K562 (cell line): ENCODE data around the gene PRPF8. TPM values are rescaled to one million over a fixed set of nuclear protein-coding genes. Genes with fewer than 3 reads are reported as not detected.

Experiments
- ATAC-seq: fragments of 200-7000 bp; cut with Tn5 transposase; 3 replicates; pipeline ENCODE4 v1.9.1; 2020; ENCODE audit warnings: moderate library complexity
- BruUV-seq: library from RNA; stranded (reverse); fragments of 400-500 nt; replicated peaks from 2 replicates; lab custom pipeline; 2021; lab: Mats Ljungman, UMichigan
- CTCF ChIA-PET: fragments of 300-600 bp; formaldehyde crosslinking; extraction: SDS; loops from one replicate; lab custom pipeline; 2021; ENCODE audit warnings: low intra/inter-chr PET ratio; lab: Yijun Ruan, JAX
- POLR2A ChIA-PET: fragments of 300-600, 350-650 bp; sonication (Branson Sonifier 250); formaldehyde crosslinking; extraction: SDS; loops from one replicate; lab custom pipeline; 2021; ENCODE audit warnings: antibody characterized with exemption, inconsistent platforms; lab: Yijun Ruan, JAX
- DNase-seq, 4 experiments: peaks; one replicate each; pipeline versions ENCODE4 v3.0.0 to v3.0.0-alpha.2; 2011 to 2018; ENCODE audit warnings: low spot score in 3 of 4, mixed read lengths in 3 of 4; ENCODE audit errors: extremely low read depth in 1 of 4
- FAIRE-seq: peaks from 2 replicates; lab custom pipeline; 2011; peaks lifted over from hg19 to GRCh38; lab: Jason Lieb, UNC
- H2AFZ ChIP-seq: 2 replicates; pipeline ENCODE4 v1.6.0; 2011; ENCODE audit warnings: low read depth, low read length, control low read depth, inconsistent platforms
- H3K27ac ChIP-seq: fragments of 200-600 bp; 3 replicates; pipeline ENCODE4 v1.8.0; 2011; ENCODE audit warnings: low read depth, mild to moderate bottlenecking, control low read depth, inconsistent platforms, low read length, moderate library complexity, mixed read lengths; ENCODE audit errors: extremely low read depth
- H3K27me3 ChIP-seq, 2 experiments: fragments of 300-600 bp in 1 of 2; 2 replicates in 1 of 2; 3 replicates in 1 of 2; pipeline versions ENCODE4 v1.6.0 to v1.8.0; 2011; ENCODE audit warnings: inconsistent platforms in 2 of 2, low read length in 2 of 2, mild to moderate bottlenecking in 1 of 2, mixed read lengths in 1 of 2, moderate library complexity in 1 of 2; ENCODE audit not compliant: control insufficient read depth in 2 of 2, insufficient read depth in 2 of 2
- H3K36me3 ChIP-seq: fragments of 300-600 bp; 3 replicates; pipeline ENCODE4 v1.8.0; 2011; ENCODE audit warnings: mild to moderate bottlenecking, low read length, inconsistent platforms; ENCODE audit not compliant: control insufficient read depth, insufficient read depth
- H3K4me1 ChIP-seq, 2 experiments: fragments of 200-600 bp in 1 of 2; replicated peaks in 1 of 2; 2 replicates in 1 of 2; 3 replicates in 1 of 2; pipeline versions ENCODE4 v1.5.1 to v1.8.0; 2011; ENCODE audit warnings: inconsistent platforms in 2 of 2, low read length in 2 of 2, mild to moderate bottlenecking in 1 of 2, mixed read lengths in 1 of 2, moderate library complexity in 1 of 2; ENCODE audit not compliant: control insufficient read depth in 2 of 2, insufficient read depth in 2 of 2
- H3K4me2 ChIP-seq: 2 replicates; pipeline ENCODE4 v1.6.1; 2011; ENCODE audit warnings: low read length, control low read depth, inconsistent platforms, mixed read lengths; ENCODE audit not compliant: insufficient read depth
- H3K4me3 ChIP-seq: fragments of 200-600 bp; sonication (generic), shearing (Covaris generic); 2 replicates; pipeline ENCODE4 v1.5.1; 2016; ENCODE audit warnings: control low read depth, inconsistent platforms
- H3K79me2 ChIP-seq: fragments of 200-600 bp; 3 replicates; pipeline ENCODE4 v1.8.0; 2011; ENCODE audit warnings: low read length, inconsistent platforms; ENCODE audit not compliant: control insufficient read depth, insufficient read depth
- H3K9ac ChIP-seq, 2 experiments: 2 replicates each; pipeline versions ENCODE4 v1.6.0 to v1.6.1; 2011; ENCODE audit warnings: low read depth in 2 of 2, low read length in 2 of 2, control low read depth in 1 of 2, inconsistent platforms in 1 of 2, mild to moderate bottlenecking in 1 of 2, mixed read lengths in 1 of 2; ENCODE audit not compliant: insufficient read depth in 1 of 2
- H3K9me1 ChIP-seq: one replicate; pipeline ENCODE4 v1.6.0; 2011; ENCODE audit warnings: inconsistent platforms, mild to moderate bottlenecking, low read length, moderate library complexity; ENCODE audit not compliant: control insufficient read depth, insufficient read depth
- H3K9me3 ChIP-seq: replicated peaks from 2 replicates; pipeline ENCODE4 v1.5.1; 2011; ENCODE audit warnings: low read depth, low read length, inconsistent platforms; ENCODE audit not compliant: control insufficient read depth, insufficient read depth
- H4K20me1 ChIP-seq: replicated peaks from 2 replicates; pipeline ENCODE4 v1.6.1; 2011; ENCODE audit warnings: low read length, inconsistent platforms, mixed read lengths; ENCODE audit not compliant: control insufficient read depth, insufficient read depth
- CCNT2 ChIP-seq: IDR thresholded peaks from 2 replicates; pipeline ENCODE4 v1.6.1; 2011; ENCODE audit warnings: borderline replicate concordance, low read depth, mild to moderate bottlenecking, moderate library complexity, mixed read lengths, low read length; ENCODE audit not compliant: insufficient read length; ENCODE audit errors: extremely low read depth
- DIDO1 ChIP-seq: fragments of 450-650 bp; IDR thresholded peaks from 2 replicates; pipeline ENCODE4 v1.6.1; 2016; ENCODE audit warnings: low read depth, missing biosample characterization, missing genetic modification characterization
- HEY1 ChIP-seq: fragments of 250-450 bp; sonication (Bioruptor Pico); IDR thresholded peaks from 2 replicates; pipeline ENCODE4 v1.5.0; 2020; ENCODE audit warnings: mild to moderate bottlenecking, moderate library complexity, borderline replicate concordance
- HNRNPK ChIP-seq: fragments of 200-400 bp; formaldehyde crosslinking; IDR thresholded peaks from one replicate; pipeline ENCODE4 v1.6.1; 2018; ENCODE audit warnings: mild to moderate bottlenecking, low read depth, low read length; ENCODE audit not compliant: poor library complexity, severe bottlenecking
- KDM5B ChIP-seq: fragments of 200-600 bp; sonication (generic); IDR thresholded peaks from 2 replicates; pipeline ENCODE4 v1.6.1; 2012; ENCODE audit warnings: low read depth, mild to moderate bottlenecking, moderate library complexity, low read length, control low read depth, inconsistent platforms; ENCODE audit not compliant: insufficient replicate concordance
- NRF1 ChIP-seq, 2 experiments: fragments of 450-650 bp; IDR thresholded peaks in 1 of 2; conservative IDR thresholded peaks in 1 of 2; 2 replicates each; pipeline ENCODE4 v1.6.1; 2014; ENCODE audit warnings: mild to moderate bottlenecking in 2 of 2
- POLR2B ChIP-seq: fragments of 450-650 bp; IDR thresholded peaks from 2 replicates; pipeline ENCODE4 v1.6.1; 2018; ENCODE audit warnings: low read depth; ENCODE audit not compliant: partially characterized antibody
- POU5F1 ChIP-seq: fragments of 150-350 bp; IDR thresholded peaks from 2 replicates; pipeline ENCODE4 v1.6.1; 2014; ENCODE audit warnings: borderline replicate concordance, low read length, low read depth, mild to moderate bottlenecking; ENCODE audit not compliant: partially characterized antibody
- RFX1 ChIP-seq: fragments of 450-650 bp; IDR thresholded peaks from 2 replicates; pipeline ENCODE4 v1.6.1; 2016; ENCODE audit warnings: mild to moderate bottlenecking, moderate library complexity
- ZNF121 ChIP-seq: sonication (generic); formaldehyde crosslinking; conservative IDR thresholded peaks from 2 replicates; pipeline ENCODE4 v1.8.0; 2022; ENCODE audit warnings: missing genetic modification reagents
- ZNF175 ChIP-seq: fragments of 200-800 bp; sonication (Bioruptor generic); IDR thresholded peaks from 2 replicates; pipeline ENCODE4 v1.6.1; 2016; ENCODE audit warnings: low read depth, mild to moderate bottlenecking, missing genetic modification characterization, missing compliant biosample characterization
- ZNF507 ChIP-seq: conservative IDR thresholded peaks from 2 replicates; pipeline ENCODE4 v1.6.1; 2017; ENCODE audit warnings: missing genetic modification characterization, missing compliant biosample characterization
- ZNF696 ChIP-seq: fragments of 250-450 bp; sonication (Bioruptor Pico); conservative IDR thresholded peaks from 2 replicates; pipeline ENCODE4 v1.4.0; 2020; ENCODE audit warnings: mild to moderate bottlenecking, moderate library complexity
- ZNF717 ChIP-seq: fragments of 250-450 bp; sonication (Bioruptor Pico); IDR thresholded peaks from 2 replicates; pipeline ENCODE4 v1.5.0; 2021
- ZNF830 ChIP-seq: fragments of 250-450 bp; sonication (Bioruptor Pico); IDR thresholded peaks from 2 replicates; pipeline ENCODE4 v1.5.0; 2021; ENCODE audit warnings: mild to moderate bottlenecking
- WGBS: fragments of 100-300 bp; shearing (Covaris generic); methylation state at CpG from one replicate; pipeline ENCODE4 v1.1.6; 2016; ENCODE audit warnings: low coverage, mixed read lengths; ENCODE audit not compliant: insufficient coverage; ENCODE audit errors: missing lambda C conversion rate; 5-methylcytosine and 5-hydroxymethylcytosine counted together
- in situ Hi-C: fragments of 300-500 bp; cut with MboI; formaldehyde crosslinking; loops from 4 replicates; pipeline ENCODE4 v1.15.0; 2018; ENCODE audit warnings: inconsistent platforms, mixed read lengths
- intact Hi-C: fragments of 100-400 bp; cut with micrococcal nuclease; formaldehyde crosslinking; loops from 2 replicates; pipeline ENCODE4 v1.14.2; 2022
- polyA plus RNA-seq, 8 experiments: library from polyadenylated mRNA; depleted of rRNA in 4 of 8; stranded (reverse) in 5 of 8; unstranded in 3 of 8; fragments of >200 nt; fragmentation: Nextera tagmentation in 2 of 8; fragmentation: Illumina TruSeq in 1 of 8; extraction: Ambion mirVana in 2 of 8; extraction: Trizol in 1 of 8; gene quantifications; 2 replicates each; pipeline versions ENCODE4 v1.2.1 to v1.2.3, GENCODE V29; 2011 to 2014; ENCODE audit warnings: inconsistent platforms in 1 of 8, missing spikeins in 1 of 8
- total RNA-seq, 7 experiments: library from RNA; depleted of rRNA in 6 of 7; stranded (reverse); fragments of >200 nt in 6 of 7; fragmentation: Illumina TruSeq in 2 of 7; extraction: Trizol in 2 of 7; gene quantifications; 2 replicates each; pipeline versions ENCODE4 v1.2.1 to v1.2.3, GENCODE V29; 2011 to 2021; ENCODE audit warnings: low replicate concordance in 1 of 7
- TF ChIP-seq, protein P1 (sequence below): fragments of 450-650 bp; formaldehyde crosslinking; IDR thresholded peaks from 2 replicates; pipeline ENCODE4 v1.4.0; 2020; ENCODE audit warnings: mild to moderate bottlenecking, mixed read lengths
- TF ChIP-seq, protein P2 (sequence below): fragments of 250-450 bp; sonication (Bioruptor Pico); IDR thresholded peaks from 2 replicates; pipeline ENCODE4 v1.8.0; 2022; ENCODE audit warnings: inconsistent platforms, mild to moderate bottlenecking, moderate library complexity, borderline replicate concordance
- TF ChIP-seq, protein P3 (sequence below): IDR thresholded peaks from 2 replicates; pipeline ENCODE4 v1.6.1; 2014; ENCODE audit warnings: antibody characterized with exemption

PRPF8 gene
- total and polyA plus RNA-seq, 9 of the 15 experiments (the other 6 are each of a cell fraction or from before 2014, with no cell fraction given), result 64.3 to 294 (median 85.9) TPM

DNA sequence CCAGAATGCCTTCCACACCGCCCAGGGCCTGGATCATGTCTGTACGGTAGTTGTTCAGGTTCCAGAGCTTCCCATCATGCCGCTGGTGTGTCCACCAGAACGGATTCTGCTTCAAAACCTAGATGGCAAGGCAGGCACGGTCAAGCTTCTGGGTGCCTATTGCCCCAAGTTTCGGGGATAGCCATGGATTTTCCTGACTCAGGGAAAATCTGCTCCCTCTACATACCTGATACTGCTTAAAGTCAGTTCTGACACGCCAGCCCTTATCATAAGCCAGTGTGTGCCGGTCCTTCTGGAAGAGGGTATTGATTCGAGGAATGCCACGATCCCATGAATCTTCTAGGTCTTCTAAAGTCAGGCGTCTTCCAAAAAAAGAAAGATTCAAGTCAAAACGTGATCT lies 23.6 kb downstream of the PRPF8 start:
- FAIRE-seq (no peak), DNase-seq (no peak), ATAC-seq (no peak)
- Histone ChIP-seq H3K36me3 (peaks cover 85% of the 10 kb centered on the region), H3K27ac (no peak overlapping the region), H3K4me3 (no peak overlapping the region), H3K4me1 (no peaks in the 10 kb centered on the region; a peak in 1 of 5 replicates), H3K79me2 (peaks cover 3% of the 10 kb centered on the region; the same call in 1 of the 3 replicates), H3K27me3 (no peaks in the 10 kb centered on the region), H4K20me1 (no peaks in the 10 kb centered on the region), H3K9me1 (no peaks in the 10 kb centered on the region), H3K4me2 (no peak overlapping the region), H3K9ac (no peak overlapping the region), H3K9me3 (no peaks in the 10 kb centered on the region), H2AFZ (no peak overlapping the region)
- CTCF ChIA-PET, result no interaction called here
- in situ Hi-C loops (no loop called here), intact Hi-C loops (no loop called here)
- no peak for TF ChIP-seq HNRNPK
- no peak for TF ChIP-seq DIDO1 (tag)
- TF ChIP-seq HEY1 (CRISPR knock-in tag), result no peak
- no peak for TF ChIP-seq ZNF507 (tag)
- TF ChIP-seq, protein P1, sequence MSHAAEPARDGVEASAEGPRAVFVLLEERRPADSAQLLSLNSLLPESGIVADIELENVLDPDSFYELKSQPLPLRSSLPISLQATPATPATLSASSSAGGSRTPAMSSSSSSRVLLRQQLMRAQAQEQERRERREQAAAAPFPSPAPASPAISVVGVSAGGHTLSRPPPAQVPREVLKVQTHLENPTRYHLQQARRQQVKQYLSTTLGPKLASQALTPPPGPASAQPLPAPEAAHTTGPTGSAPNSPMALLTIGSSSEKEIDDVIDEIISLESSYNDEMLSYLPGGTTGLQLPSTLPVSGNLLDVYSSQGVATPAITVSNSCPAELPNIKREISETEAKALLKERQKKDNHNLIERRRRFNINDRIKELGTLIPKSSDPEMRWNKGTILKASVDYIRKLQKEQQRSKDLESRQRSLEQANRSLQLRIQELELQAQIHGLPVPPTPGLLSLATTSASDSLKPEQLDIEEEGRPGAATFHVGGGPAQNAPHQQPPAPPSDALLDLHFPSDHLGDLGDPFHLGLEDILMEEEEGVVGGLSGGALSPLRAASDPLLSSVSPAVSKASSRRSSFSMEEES, result no peak
- TF ChIP-seq, protein P2, sequence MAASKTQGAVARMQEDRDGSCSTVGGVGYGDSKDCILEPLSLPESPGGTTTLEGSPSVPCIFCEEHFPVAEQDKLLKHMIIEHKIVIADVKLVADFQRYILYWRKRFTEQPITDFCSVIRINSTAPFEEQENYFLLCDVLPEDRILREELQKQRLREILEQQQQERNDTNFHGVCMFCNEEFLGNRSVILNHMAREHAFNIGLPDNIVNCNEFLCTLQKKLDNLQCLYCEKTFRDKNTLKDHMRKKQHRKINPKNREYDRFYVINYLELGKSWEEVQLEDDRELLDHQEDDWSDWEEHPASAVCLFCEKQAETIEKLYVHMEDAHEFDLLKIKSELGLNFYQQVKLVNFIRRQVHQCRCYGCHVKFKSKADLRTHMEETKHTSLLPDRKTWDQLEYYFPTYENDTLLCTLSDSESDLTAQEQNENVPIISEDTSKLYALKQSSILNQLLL (CRISPR knock-in tag), result no peak
- TF ChIP-seq, protein P3, sequence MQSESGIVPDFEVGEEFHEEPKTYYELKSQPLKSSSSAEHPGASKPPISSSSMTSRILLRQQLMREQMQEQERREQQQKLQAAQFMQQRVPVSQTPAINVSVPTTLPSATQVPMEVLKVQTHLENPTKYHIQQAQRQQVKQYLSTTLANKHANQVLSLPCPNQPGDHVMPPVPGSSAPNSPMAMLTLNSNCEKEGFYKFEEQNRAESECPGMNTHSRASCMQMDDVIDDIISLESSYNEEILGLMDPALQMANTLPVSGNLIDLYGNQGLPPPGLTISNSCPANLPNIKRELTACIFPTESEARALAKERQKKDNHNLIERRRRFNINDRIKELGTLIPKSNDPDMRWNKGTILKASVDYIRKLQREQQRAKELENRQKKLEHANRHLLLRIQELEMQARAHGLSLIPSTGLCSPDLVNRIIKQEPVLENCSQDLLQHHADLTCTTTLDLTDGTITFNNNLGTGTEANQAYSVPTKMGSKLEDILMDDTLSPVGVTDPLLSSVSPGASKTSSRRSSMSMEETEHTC, result no peak
- TF ChIP-seq ZNF830 (CRISPR knock-in tag), result no peak
- no peak for TF ChIP-seq RFX1
- no peak for TF ChIP-seq POU5F1
- TF ChIP-seq ZNF175 (CRISPR knock-in tag), result no peak
- TF ChIP-seq POLR2B, result no peak
- no peak for TF ChIP-seq ZNF121 (CRISPR knock-in tag)
- TF ChIP-seq NRF1 (conservative IDR thresholded peaks at IDR 0.05 in 1 of 2, IDR thresholded peaks at IDR 0.05 in 1 of 2), result no peak
- TF ChIP-seq ZNF717 (CRISPR knock-in tag), result no peak
- no peak for TF ChIP-seq KDM5B
- TF ChIP-seq ZNF696 (CRISPR knock-in tag), result no peak
- no peak for TF ChIP-seq CCNT2
- WGBS, result 94% methylated on average over 11 of the region's 12 CpGs
- POLR2A ChIA-PET, result interaction anchor here (0.8 to 2.4 kb wide), 3 partner anchors 10 to 22 kb away, joined by 4 to 20 read pairs (median 5); partner anchors contain the start of gene RILP
- TSS peak; percentile 61 for BruUV-seq
